Activated CD8-positive, alpha-beta T cell treated with anti-CD3 and anti-CD28 coated beads for 36 hours (primary cell): ENCODE measurements around the gene IGSF3. TPM values are rescaled to one million over a fixed set of nuclear protein-coding genes. Genes with fewer than 3 reads are reported as not detected.

Experiments
- ATAC-seq: fragments of 200-7000 bp; cut with Tn5 transposase; one replicate; pipeline ENCODE4 v1.10.0; 2021; ENCODE audit warnings: mild to moderate bottlenecking, moderate library complexity
- CTCF ChIA-PET: fragments of 350-600 bp; sonication (Branson Sonifier 250); formaldehyde crosslinking; loops from one replicate; lab custom pipeline; 2021; ENCODE audit warnings: antibody characterized with exemption; lab: Charles Lee
- POLR2A ChIA-PET: fragments of 350-600 bp; sonication (Branson Sonifier 250); formaldehyde crosslinking; loops from one replicate; lab custom pipeline; 2021; ENCODE audit warnings: antibody characterized with exemption; lab: Charles Lee
- DNase-seq: peaks from one replicate; pipeline ENCODE4 v3.0.0-alpha.2; 2020
- H3K27ac Mint-ChIP-seq: one replicate; pipeline ENCODE4 v1.8.0; 2021; ENCODE audit warnings: mild to moderate bottlenecking, mixed read lengths
- H3K27me3 Mint-ChIP-seq: one replicate; pipeline ENCODE4 v1.8.0; 2021; ENCODE audit warnings: mixed read lengths
- H3K36me3 Mint-ChIP-seq: one replicate; pipeline ENCODE4 v1.8.0; 2021; ENCODE audit warnings: low read depth, mixed read lengths
- H3K4me1 Mint-ChIP-seq: one replicate; pipeline ENCODE4 v1.8.0; 2021; ENCODE audit warnings: low read depth, mixed read lengths
- H3K4me3 Mint-ChIP-seq: one replicate; pipeline ENCODE4 v1.8.0; 2021; ENCODE audit warnings: mild to moderate bottlenecking, moderate library complexity, mixed read lengths
- H3K9me3 Mint-ChIP-seq: one replicate; pipeline ENCODE4 v1.8.0; 2021; ENCODE audit warnings: mixed read lengths
- CTCF ChIP-seq: fragments of 200-600 bp; IDR thresholded peaks from one replicate; pipeline ENCODE4 v1.8.0; 2022; ENCODE audit warnings: antibody characterized with exemption, mild to moderate bottlenecking
- intact Hi-C: fragments of 100-400 bp; cut with micrococcal nuclease; formaldehyde crosslinking; loops from one replicate; pipeline ENCODE4 v1.10.0; 2022
- total RNA-seq, 2 experiments: library from RNA; stranded (reverse); gene quantifications; one replicate each; pipeline ENCODE4 v1.2.3, GENCODE V29; 2021

Gene IGSF3
- total RNA-seq, 2 experiments from 2014 or later = 0.54 to 0.72 TPM

- ChIA-PET POLR2A (no interaction called here), CTCF (interaction anchor here (1.0 kb wide), 1 partner anchor 25 kb away, joined by 5 read pairs; no protein-coding TSS in a partner anchor)
- H3K9me3 Mint-ChIP-seq = peaks cover 2% of the 10 kb centered on the region
- no peak for DNase-seq
- H3K4me1 Mint-ChIP-seq = no peaks in the 10 kb centered on the region
- H3K27me3 Mint-ChIP-seq = no peaks in the 10 kb centered on the region
- H3K36me3 Mint-ChIP-seq = no peaks in the 10 kb centered on the region
- H3K27ac Mint-ChIP-seq = no peak overlapping the region
- ATAC-seq = no peak
- no peak for TF ChIP-seq CTCF
- intact Hi-C loops = no loop called here
- H3K4me3 Mint-ChIP-seq = no peak overlapping the region
Measured at GRCh38 chr1:116697548-116698243, 30.2 kb upstream of the IGSF3 start.

- ChIA-PET CTCF (interaction anchor here (1.0 to 2.1 kb wide), 2 partner anchors 22 to 234 kb away, joined by 3 to 13 read pairs; no protein-coding TSS in a partner anchor), POLR2A (interaction anchor here (0.6 to 1.4 kb wide), 2 partner anchors 21 to 27 kb away, joined by 3 read pairs; partner anchors contain the start of gene IGSF3)
- H3K36me3 Mint-ChIP-seq = no peaks in the 10 kb centered on the region
- H3K9me3 Mint-ChIP-seq = no peaks in the 10 kb centered on the region
- ATAC-seq (no peak), DNase-seq (no peak)
- no peaks in the 10 kb centered on the region for H3K4me1 Mint-ChIP-seq
- H3K4me3 Mint-ChIP-seq = no peak overlapping the region
- TF ChIP-seq CTCF = no peak
- H3K27me3 Mint-ChIP-seq = peaks cover 2% of the 10 kb centered on the region
- no peak overlapping the region for H3K27ac Mint-ChIP-seq
- intact Hi-C loops = no loop called here
Measured at GRCh38 chr1:116694524-116694923, 27.0 kb upstream of the IGSF3 start.

- DNase-seq (no peak), ATAC-seq (no peak)
- H3K36me3 Mint-ChIP-seq = no peaks in the 10 kb centered on the region
- H3K4me3 Mint-ChIP-seq = no peak overlapping the region
- TF ChIP-seq CTCF = no peak
- intact Hi-C loops = no loop called here
- no peak overlapping the region for H3K27ac Mint-ChIP-seq
- peaks cover 2% of the 10 kb centered on the region for H3K27me3 Mint-ChIP-seq
- H3K9me3 Mint-ChIP-seq = no peaks in the 10 kb centered on the region
- ChIA-PET CTCF (interaction anchor here (1.0 to 2.1 kb wide), 2 partner anchors 22 to 235 kb away, joined by 3 to 13 read pairs; no protein-coding TSS in a partner anchor), POLR2A (interaction anchor here (1.1 to 1.4 kb wide), 2 partner anchors 26 to 37 kb away, joined by 3 read pairs; partner anchors contain the start of gene IGSF3)
- no peaks in the 10 kb centered on the region for H3K4me1 Mint-ChIP-seq
Measured at GRCh38 chr1:116693759-116694480, 26.4 kb upstream of the IGSF3 start.

GRCh38 chr1:116692879-116693278 is 25.3 kb upstream of the IGSF3 start:
- no peak overlapping the region for H3K27ac Mint-ChIP-seq
- ATAC-seq = no peak
- intact Hi-C loops = no loop called here
- H3K36me3 Mint-ChIP-seq = no peaks in the 10 kb centered on the region
- TF ChIP-seq CTCF = no peak
- no peak overlapping the region for H3K4me3 Mint-ChIP-seq
- ChIA-PET POLR2A (interaction anchor here (1.1 kb wide), 1 partner anchor 38 kb away, joined by 3 read pairs; no protein-coding TSS in a partner anchor), CTCF (interaction anchor here (0.9 to 2.1 kb wide), 2 partner anchors 21 to 118 kb away, joined by 4 to 13 read pairs; no protein-coding TSS in a partner anchor)
- H3K9me3 Mint-ChIP-seq = no peaks in the 10 kb centered on the region
- no peaks in the 10 kb centered on the region for H3K4me1 Mint-ChIP-seq
- DNase-seq = no peak
- H3K27me3 Mint-ChIP-seq = peaks cover 2% of the 10 kb centered on the region
